ENCODE results near the gene MOAP1. TPM values are rescaled to one million over a fixed set of nuclear protein-coding genes. Genes with fewer than 3 reads are reported as not detected.

Gene MOAP1
- total and polyA plus RNA-seq, 2 of the 8 experiments (the other 6 are each of a cell fraction or from before 2014, with no cell fraction given): 18.3 to 20.1 TPM

- Histone ChIP-seq H3K9ac (replicated peaks in 1 of 4; ENCODE audit: extremely low read depth in 1 of 4, low read depth in 3 of 4, low read length in 3 of 4) (no peak overlapping the region), H3K79me1 (ENCODE audit: low read depth, low read length) (no peaks in the 10 kb centered on the region), H3K18ac (ENCODE audit: extremely low read depth, low read length) (no peak overlapping the region), H2BK20ac (ENCODE audit: low read length) (no peak overlapping the region), H3K4me2 (ENCODE audit: insufficient read depth in 1 of 2, low read depth in 2 of 2, low read length in 2 of 2) (no peak overlapping the region), H3K79me2 (ENCODE audit: control insufficient read depth in 1 of 2, insufficient read depth in 2 of 2, low read length in 2 of 2) (no peaks in the 10 kb centered on the region), H4K20me1 (replicated peaks in 1 of 2; ENCODE audit: control insufficient read depth in 1 of 2, insufficient read depth in 2 of 2, low read length in 2 of 2) (no peaks in the 10 kb centered on the region), H3K27ac (ENCODE audit: low read depth, low read length) (no peak overlapping the region), H3K23ac (ENCODE audit: insufficient read length) (no peak overlapping the region), H2BK15ac (ENCODE audit: low read length) (no peak overlapping the region), H2AK5ac (ENCODE audit: low read depth, low read length) (no peak overlapping the region), H3K23me2 (ENCODE audit: low read depth, low read length) (no peaks in the 10 kb centered on the region), H3K4me1 (replicated peaks in 1 of 4; ENCODE audit: control insufficient read depth in 3 of 4, insufficient read depth in 4 of 4, low read length in 3 of 4) (no peaks in the 10 kb centered on the region), H3K4ac (replicated peaks; ENCODE audit: insufficient read length, low read depth, low read length) (no peak overlapping the region), H3K4me3 (ENCODE audit: extremely low read depth in 1 of 4, insufficient read depth in 2 of 4, low read depth in 3 of 4, low read length in 4 of 4) (no peak overlapping the region), H3K9me3 (ENCODE audit: insufficient read depth in 2 of 2, low read depth in 1 of 2, low read length in 1 of 2) (no peaks in the 10 kb centered on the region; a peak in 1 of 4 replicates), H2BK12ac (ENCODE audit: low read depth, low read length) (no peak overlapping the region), H2AFZ (ENCODE audit: low read length) (no peak overlapping the region), H3K27me3 (replicated peaks in 1 of 4; ENCODE audit: control insufficient read depth in 3 of 4, extremely low read depth in 1 of 4, insufficient read depth in 3 of 4, low read length in 3 of 4) (no peaks in the 10 kb centered on the region; a peak in 1 of 7 replicates), H4K91ac (replicated peaks; ENCODE audit: insufficient read length, low read length) (no peak overlapping the region), H3K14ac (ENCODE audit: insufficient read length) (no peak overlapping the region), H4K5ac (ENCODE audit: insufficient read length, low read depth, low read length) (no peak overlapping the region), H4K8ac (ENCODE audit: extremely low read depth, insufficient read depth, low read length) (no peak overlapping the region), H3K36me3 (ENCODE audit: control insufficient read depth in 2 of 4, insufficient read depth in 4 of 4, low read length in 3 of 4) (no peaks in the 10 kb centered on the region), H3K56ac (replicated peaks; ENCODE audit: insufficient read length, low read depth, low read length) (no peak overlapping the region), H2BK120ac (replicated peaks; ENCODE audit: low read depth, low read length) (no peak overlapping the region), H2BK5ac (ENCODE audit: low read depth, low read length) (no peak overlapping the region)
- 84% methylated on average over 10 of the region's 10 CpGs; no CpG with 5 or more reads in 1 of the 2 experiments for WGBS, 2 experiments (ENCODE audit: extremely low coverage in 1 of 2, insufficient coverage in 1 of 2, insufficient read length in 1 of 2, insufficient replicate concordance in 2 of 2, low coverage in 1 of 2, low lambda C conversion rate in 2 of 2, missing lambda C conversion rate in 1 of 2)
- POLR2A ChIA-PET (ENCODE audit: partially characterized antibody): no interaction called here
- no peak for DNase-seq (ENCODE audit: low read depth in 1 of 2, low spot score in 2 of 2)
- CTCF ChIA-PET (ENCODE audit: partially characterized antibody): interaction anchor here (1.0 to 11.0 kb wide), 6 partner anchors 13 to 238 kb away, joined by 3 to 48 read pairs (median 6); no protein-coding TSS in a partner anchor
- no peak for FAIRE-seq
- no peak for TF ChIP-seq EP300 (IDR thresholded peaks at IDR 0.05; ENCODE audit: borderline replicate concordance in 1 of 2, low read depth in 2 of 2, low read length in 2 of 2)
- TF ChIP-seq TAF1 (IDR thresholded peaks at IDR 0.05; ENCODE audit: low read depth, low read length): no peak
- no peak for TF ChIP-seq CTBP2 (IDR thresholded peaks at IDR 0.05; ENCODE audit: borderline replicate concordance, insufficient read depth, insufficient read length, low read length)
- no peak for TF ChIP-seq CHD1 (IDR thresholded peaks at IDR 0.05; ENCODE audit: low read depth, low read length)
- no peak for TF ChIP-seq POLR2AphosphoS5 (IDR thresholded peaks at IDR 0.05; ENCODE audit: low read depth, low read length)
- no peak for TF ChIP-seq KDM1A (IDR thresholded peaks at IDR 0.05; ENCODE audit: borderline replicate concordance, low read length)
- TF ChIP-seq SRF (IDR thresholded peaks at IDR 0.05; ENCODE audit: low read depth, low read length): no peak
- no peak for TF ChIP-seq CHD2 (IDR thresholded peaks at IDR 0.05; ENCODE audit: low read length)
- TF ChIP-seq ZNF274 (IDR thresholded peaks at IDR 0.05; ENCODE audit: borderline replicate concordance, extremely low read depth, low read length): no peak
Measured at GRCh38 chr14:93173943-93174395, 10.7 kb downstream of the MOAP1 start.
